K562 (cell line): ENCODE results near the gene CAMK2D. TPM values are rescaled to one million over a fixed set of nuclear protein-coding genes. Genes with fewer than 3 reads are reported as not detected.

Source experiments
- polyA plus RNA-seq, 8 experiments: library from polyadenylated mRNA; depleted of rRNA in 4 of 8; stranded (reverse) in 5 of 8; unstranded in 3 of 8; fragments of >200 nt; fragmentation: Nextera tagmentation in 2 of 8; fragmentation: Illumina TruSeq in 1 of 8; extraction: Ambion mirVana in 2 of 8; extraction: Trizol in 1 of 8; gene quantifications; 2 replicates each; pipeline versions ENCODE4 v1.2.1 to v1.2.3, GENCODE V29; 2011 to 2014; ENCODE audit warnings: inconsistent platforms in 1 of 8, missing spikeins in 1 of 8
- total RNA-seq, 7 experiments: library from RNA; depleted of rRNA in 6 of 7; stranded (reverse); fragments of >200 nt in 6 of 7; fragmentation: Illumina TruSeq in 2 of 7; extraction: Trizol in 2 of 7; gene quantifications; 2 replicates each; pipeline versions ENCODE4 v1.2.1 to v1.2.3, GENCODE V29; 2011 to 2021; ENCODE audit warnings: low replicate concordance in 1 of 7
- TF ChIP-seq, protein P1 (sequence below), 2 experiments: fragments of 450-650 bp; formaldehyde crosslinking in 1 of 2; IDR thresholded peaks; 2 replicates each; pipeline versions ENCODE4 v1.4.0 to v1.6.1; 2014 to 2020; ENCODE audit warnings: mild to moderate bottlenecking in 2 of 2, borderline replicate concordance in 1 of 2, low read depth in 1 of 2
- TF ChIP-seq, protein P2 (sequence below): fragments of 450-650 bp; IDR thresholded peaks from 2 replicates; pipeline ENCODE4 v1.6.1; 2016; ENCODE audit warnings: borderline replicate concordance
- TF ChIP-seq, protein P3 (sequence below): fragments of 250-450 bp; sonication (Bioruptor Pico); IDR thresholded peaks from 2 replicates; pipeline ENCODE4 v1.8.0; 2022; ENCODE audit warnings: moderate library complexity, mild to moderate bottlenecking, inconsistent platforms

CAMK2D gene
- total and polyA plus RNA-seq, 9 of the 15 experiments (the other 6 are each of a cell fraction or from before 2014, with no cell fraction given): 0.01 to 0.33 (median 0.04) TPM; not detected in 2

DNA sequence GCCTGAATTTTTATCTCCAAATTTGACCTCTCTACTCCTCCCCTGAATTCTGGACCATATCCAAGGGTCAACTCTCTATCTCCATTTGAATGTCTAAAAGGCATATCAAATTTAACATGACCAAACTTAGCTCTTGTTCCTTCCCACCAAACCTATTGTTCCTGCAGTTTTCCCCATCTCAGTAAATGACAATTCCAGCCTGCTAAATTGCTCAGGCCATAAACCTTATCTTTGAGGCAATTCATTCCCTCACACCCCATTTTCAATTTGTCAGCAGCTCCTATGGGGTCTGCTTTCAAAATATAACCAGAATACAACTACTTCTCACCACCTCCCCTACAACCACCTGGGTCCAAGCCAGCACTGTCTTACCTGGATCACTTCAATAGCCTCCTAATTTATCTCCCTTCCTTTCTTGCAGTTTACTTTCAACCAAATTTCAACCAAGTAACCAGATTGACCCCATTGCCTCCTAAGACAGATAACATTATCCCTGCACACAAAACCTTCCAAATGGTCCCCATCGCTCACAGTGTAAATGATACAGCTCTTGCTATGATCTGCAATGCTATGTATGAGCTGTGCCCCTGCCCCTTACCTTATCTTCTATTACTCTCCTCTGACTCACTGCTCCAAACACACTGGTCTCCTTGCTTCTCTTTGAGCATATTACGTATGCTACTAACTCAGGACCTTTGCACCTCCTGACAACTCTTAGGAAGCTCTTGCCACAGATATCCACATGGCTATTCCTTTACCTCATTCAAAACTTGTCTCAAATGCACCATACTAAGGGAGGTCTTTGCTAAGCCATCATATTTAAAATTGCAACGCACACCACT lies 66.0 kb downstream of the CAMK2D start (continued):
- TF ChIP-seq, protein P1, sequence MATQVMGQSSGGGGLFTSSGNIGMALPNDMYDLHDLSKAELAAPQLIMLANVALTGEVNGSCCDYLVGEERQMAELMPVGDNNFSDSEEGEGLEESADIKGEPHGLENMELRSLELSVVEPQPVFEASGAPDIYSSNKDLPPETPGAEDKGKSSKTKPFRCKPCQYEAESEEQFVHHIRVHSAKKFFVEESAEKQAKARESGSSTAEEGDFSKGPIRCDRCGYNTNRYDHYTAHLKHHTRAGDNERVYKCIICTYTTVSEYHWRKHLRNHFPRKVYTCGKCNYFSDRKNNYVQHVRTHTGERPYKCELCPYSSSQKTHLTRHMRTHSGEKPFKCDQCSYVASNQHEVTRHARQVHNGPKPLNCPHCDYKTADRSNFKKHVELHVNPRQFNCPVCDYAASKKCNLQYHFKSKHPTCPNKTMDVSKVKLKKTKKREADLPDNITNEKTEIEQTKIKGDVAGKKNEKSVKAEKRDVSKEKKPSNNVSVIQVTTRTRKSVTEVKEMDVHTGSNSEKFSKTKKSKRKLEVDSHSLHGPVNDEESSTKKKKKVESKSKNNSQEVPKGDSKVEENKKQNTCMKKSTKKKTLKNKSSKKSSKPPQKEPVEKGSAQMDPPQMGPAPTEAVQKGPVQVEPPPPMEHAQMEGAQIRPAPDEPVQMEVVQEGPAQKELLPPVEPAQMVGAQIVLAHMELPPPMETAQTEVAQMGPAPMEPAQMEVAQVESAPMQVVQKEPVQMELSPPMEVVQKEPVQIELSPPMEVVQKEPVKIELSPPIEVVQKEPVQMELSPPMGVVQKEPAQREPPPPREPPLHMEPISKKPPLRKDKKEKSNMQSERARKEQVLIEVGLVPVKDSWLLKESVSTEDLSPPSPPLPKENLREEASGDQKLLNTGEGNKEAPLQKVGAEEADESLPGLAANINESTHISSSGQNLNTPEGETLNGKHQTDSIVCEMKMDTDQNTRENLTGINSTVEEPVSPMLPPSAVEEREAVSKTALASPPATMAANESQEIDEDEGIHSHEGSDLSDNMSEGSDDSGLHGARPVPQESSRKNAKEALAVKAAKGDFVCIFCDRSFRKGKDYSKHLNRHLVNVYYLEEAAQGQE (IDR thresholded peaks at IDR 0.05; ENCODE audit: borderline replicate concordance): no peak
- TF ChIP-seq, protein P1 (CRISPR knock-in tag; IDR thresholded peaks at IDR 0.05; ENCODE audit: low read depth): no peak
- TF ChIP-seq, protein P2, sequence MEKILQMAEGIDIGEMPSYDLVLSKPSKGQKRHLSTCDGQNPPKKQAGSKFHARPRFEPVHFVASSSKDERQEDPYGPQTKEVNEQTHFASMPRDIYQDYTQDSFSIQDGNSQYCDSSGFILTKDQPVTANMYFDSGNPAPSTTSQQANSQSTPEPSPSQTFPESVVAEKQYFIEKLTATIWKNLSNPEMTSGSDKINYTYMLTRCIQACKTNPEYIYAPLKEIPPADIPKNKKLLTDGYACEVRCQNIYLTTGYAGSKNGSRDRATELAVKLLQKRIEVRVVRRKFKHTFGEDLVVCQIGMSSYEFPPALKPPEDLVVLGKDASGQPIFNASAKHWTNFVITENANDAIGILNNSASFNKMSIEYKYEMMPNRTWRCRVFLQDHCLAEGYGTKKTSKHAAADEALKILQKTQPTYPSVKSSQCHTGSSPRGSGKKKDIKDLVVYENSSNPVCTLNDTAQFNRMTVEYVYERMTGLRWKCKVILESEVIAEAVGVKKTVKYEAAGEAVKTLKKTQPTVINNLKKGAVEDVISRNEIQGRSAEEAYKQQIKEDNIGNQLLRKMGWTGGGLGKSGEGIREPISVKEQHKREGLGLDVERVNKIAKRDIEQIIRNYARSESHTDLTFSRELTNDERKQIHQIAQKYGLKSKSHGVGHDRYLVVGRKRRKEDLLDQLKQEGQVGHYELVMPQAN: no peak
- TF ChIP-seq, protein P3, sequence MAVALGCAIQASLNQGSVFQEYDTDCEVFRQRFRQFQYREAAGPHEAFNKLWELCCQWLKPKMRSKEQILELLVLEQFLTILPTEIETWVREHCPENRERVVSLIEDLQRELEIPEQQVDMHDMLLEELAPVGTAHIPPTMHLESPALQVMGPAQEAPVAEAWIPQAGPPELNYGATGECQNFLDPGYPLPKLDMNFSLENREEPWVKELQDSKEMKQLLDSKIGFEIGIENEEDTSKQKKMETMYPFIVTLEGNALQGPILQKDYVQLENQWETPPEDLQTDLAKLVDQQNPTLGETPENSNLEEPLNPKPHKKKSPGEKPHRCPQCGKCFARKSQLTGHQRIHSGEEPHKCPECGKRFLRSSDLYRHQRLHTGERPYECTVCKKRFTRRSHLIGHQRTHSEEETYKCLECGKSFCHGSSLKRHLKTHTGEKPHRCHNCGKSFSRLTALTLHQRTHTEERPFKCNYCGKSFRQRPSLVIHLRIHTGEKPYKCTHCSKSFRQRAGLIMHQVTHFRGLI (CRISPR knock-in tag): no peak
